GM19324 (cell line): ENCODE measurements around the gene PRELP.
"Not testable (repeated sequence)": the region's sequence is repeated elsewhere in the genome, so short reads cannot be mapped to it uniquely, and the experiment has no call there.

Experiments
- ATAC-seq: cut with Tn5 transposase; IDR thresholded peaks from one replicate; pipeline ENCODE4 v1.9.1; 2021; ENCODE audit warnings: mild to moderate bottlenecking, moderate library complexity; ENCODE audit not compliant: unreplicated experiment, low FRiP score

Gene PRELP

GRCh38 chr1:203475012-203475981 lies at the start of gene PRELP:
PRELP (plus strand) TSS chr1:203475806; CDS start chr1:203483185, 7,379 bp downstream.
- no peak for ATAC-seq

GRCh38 chr1:203426366-203426765 lies 49.2 kb upstream of the PRELP start:
- ATAC-seq: no peak

GRCh38 chr1:203426870-203427269 lies 48.7 kb upstream of the PRELP start:
- no peak for ATAC-seq

GRCh38 chr1:203427451-203427850 lies 48.2 kb upstream of the PRELP start:
- no peak for ATAC-seq

GRCh38 chr1:203428981-203429599 lies 46.5 kb upstream of the PRELP start:
- no peak for ATAC-seq

GRCh38 chr1:203435615-203436014 lies 40.0 kb upstream of the PRELP start:
- ATAC-seq: no peak

GRCh38 chr1:203437696-203438315 lies 37.8 kb upstream of the PRELP start:
- no peak for ATAC-seq

- no peak for ATAC-seq
These were observed 36.4 kb upstream of the PRELP start for GRCh38 chr1:203439131-203439730.

GRCh38 chr1:203440771-203441170 lies 34.8 kb upstream of the PRELP start:
- ATAC-seq: no peak

- no peak for ATAC-seq
These were observed 33.8 kb upstream of the PRELP start for GRCh38 chr1:203441766-203442165.

GRCh38 chr1:203442821-203443220 lies 32.8 kb upstream of the PRELP start:
- no peak for ATAC-seq

- no peak for ATAC-seq
These were observed 32.3 kb upstream of the PRELP start for GRCh38 chr1:203443296-203443695.

GRCh38 chr1:203444171-203444576 lies 31.4 kb upstream of the PRELP start:
- no peak for ATAC-seq

- ATAC-seq: no peak
These were observed 28.5 kb upstream of the PRELP start for GRCh38 chr1:203447151-203447550.

GRCh38 chr1:203447598-203447997 lies 28.0 kb upstream of the PRELP start:
- not testable (repeated sequence) for ATAC-seq

GRCh38 chr1:203448521-203449061 lies 27.0 kb upstream of the PRELP start:
- no peak for ATAC-seq

- no peak for ATAC-seq
These were observed 25.6 kb upstream of the PRELP start for GRCh38 chr1:203450001-203450400.

GRCh38 chr1:203450479-203451149 lies 25.0 kb upstream of the PRELP start:
- no peak for ATAC-seq

- no peak for ATAC-seq
These were observed 23.5 kb upstream of the PRELP start for GRCh38 chr1:203451836-203452784.
